WTC11 (cell line): ENCODE measurements around the gene PLXDC1.

ENCODE experiments used
- ATF2 ChIP-seq: sonication (generic); formaldehyde crosslinking; IDR thresholded peaks from 2 replicates; pipeline ENCODE4 v1.8.1; 2022; ENCODE audit warnings: low read depth, missing genetic modification reagents, borderline replicate concordance
- ATF6 ChIP-seq: sonication (generic); formaldehyde crosslinking; IDR thresholded peaks from 2 replicates; pipeline ENCODE4 v1.8.1; 2023; ENCODE audit warnings: mild to moderate bottlenecking, missing genetic modification reagents
- GTF2I ChIP-seq: fragments of 250-450 bp; sonication (Bioruptor Pico); conservative IDR thresholded peaks from 2 replicates; pipeline ENCODE4 v1.4.0; 2021; ENCODE audit warnings: mild to moderate bottlenecking
- TF ChIP-seq, protein P1 (sequence below): fragments of 200-600 bp; IDR thresholded peaks from 2 replicates; pipeline ENCODE4 v1.8.0; 2022; ENCODE audit warnings: antibody characterized with exemption

GRCh38 chr17:39158623-39159022, 7.2 kb upstream of the PLXDC1 start:
- TF ChIP-seq ATF2 = no peak
- TF ChIP-seq, protein P1, sequence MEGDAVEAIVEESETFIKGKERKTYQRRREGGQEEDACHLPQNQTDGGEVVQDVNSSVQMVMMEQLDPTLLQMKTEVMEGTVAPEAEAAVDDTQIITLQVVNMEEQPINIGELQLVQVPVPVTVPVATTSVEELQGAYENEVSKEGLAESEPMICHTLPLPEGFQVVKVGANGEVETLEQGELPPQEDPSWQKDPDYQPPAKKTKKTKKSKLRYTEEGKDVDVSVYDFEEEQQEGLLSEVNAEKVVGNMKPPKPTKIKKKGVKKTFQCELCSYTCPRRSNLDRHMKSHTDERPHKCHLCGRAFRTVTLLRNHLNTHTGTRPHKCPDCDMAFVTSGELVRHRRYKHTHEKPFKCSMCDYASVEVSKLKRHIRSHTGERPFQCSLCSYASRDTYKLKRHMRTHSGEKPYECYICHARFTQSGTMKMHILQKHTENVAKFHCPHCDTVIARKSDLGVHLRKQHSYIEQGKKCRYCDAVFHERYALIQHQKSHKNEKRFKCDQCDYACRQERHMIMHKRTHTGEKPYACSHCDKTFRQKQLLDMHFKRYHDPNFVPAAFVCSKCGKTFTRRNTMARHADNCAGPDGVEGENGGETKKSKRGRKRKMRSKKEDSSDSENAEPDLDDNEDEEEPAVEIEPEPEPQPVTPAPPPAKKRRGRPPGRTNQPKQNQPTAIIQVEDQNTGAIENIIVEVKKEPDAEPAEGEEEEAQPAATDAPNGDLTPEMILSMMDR = no peak
- no peak for TF ChIP-seq GTF2I (CRISPR knock-in tag)
- TF ChIP-seq ATF6 (CRISPR knock-in tag) = no peak
